ENCODE data around the gene ARMC12. TPM values are rescaled to one million over a fixed set of nuclear protein-coding genes. Genes with fewer than 3 reads are reported as not detected.

Gene ARMC12
- total and polyA plus RNA-seq, 2 of the 13 experiments (the other 11 are each of a cell fraction or from before 2014, with no cell fraction given), result 1.3 TPM; not detected in 1

DNA sequence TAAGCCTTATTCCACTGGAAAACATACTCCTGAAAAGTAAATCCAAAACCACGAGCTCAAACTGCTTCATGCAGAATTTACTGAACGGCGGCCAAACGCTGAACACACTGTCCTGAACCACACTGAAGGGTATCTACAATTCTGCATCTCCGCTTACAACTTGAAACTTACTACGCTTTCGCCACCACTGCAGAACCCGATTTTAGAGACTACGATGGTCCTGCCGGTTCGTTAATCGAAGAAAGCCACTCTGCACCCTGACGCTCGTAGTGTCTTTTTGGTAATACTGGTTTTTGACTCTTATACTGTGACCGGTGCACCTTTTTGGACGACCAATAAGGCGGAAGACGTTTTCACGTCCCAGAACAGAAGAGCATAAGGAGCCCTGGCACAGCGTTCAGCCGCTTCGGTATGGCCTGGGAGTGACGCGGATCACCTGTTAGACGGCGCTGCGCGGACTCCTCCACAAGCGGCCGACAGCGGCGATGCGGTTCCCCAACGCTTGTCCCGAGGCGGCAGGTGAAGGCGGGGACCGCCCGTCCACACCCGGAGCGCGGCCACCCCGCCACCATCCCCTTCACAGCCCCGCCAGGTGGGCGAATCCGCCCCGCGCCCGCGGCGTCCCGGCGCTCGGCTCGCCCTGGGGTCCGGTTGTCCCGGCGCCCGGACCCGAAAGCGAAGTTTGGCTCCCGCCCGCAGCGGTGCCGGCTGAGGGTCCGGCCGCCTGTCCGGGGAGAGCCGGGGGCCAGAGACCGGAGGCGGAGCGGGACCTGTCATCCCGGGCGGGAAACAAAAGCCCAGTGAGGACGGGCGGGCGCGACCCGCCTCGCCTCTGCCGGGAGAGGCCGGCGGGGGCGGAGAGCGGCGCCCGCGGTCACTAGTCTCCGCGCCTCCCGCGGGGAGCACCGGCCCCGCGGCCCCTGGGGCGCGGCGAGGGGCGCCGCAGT, 48.9 kb upstream of the ARMC12 start (continued):
- TF ChIP-seq, protein P1, sequence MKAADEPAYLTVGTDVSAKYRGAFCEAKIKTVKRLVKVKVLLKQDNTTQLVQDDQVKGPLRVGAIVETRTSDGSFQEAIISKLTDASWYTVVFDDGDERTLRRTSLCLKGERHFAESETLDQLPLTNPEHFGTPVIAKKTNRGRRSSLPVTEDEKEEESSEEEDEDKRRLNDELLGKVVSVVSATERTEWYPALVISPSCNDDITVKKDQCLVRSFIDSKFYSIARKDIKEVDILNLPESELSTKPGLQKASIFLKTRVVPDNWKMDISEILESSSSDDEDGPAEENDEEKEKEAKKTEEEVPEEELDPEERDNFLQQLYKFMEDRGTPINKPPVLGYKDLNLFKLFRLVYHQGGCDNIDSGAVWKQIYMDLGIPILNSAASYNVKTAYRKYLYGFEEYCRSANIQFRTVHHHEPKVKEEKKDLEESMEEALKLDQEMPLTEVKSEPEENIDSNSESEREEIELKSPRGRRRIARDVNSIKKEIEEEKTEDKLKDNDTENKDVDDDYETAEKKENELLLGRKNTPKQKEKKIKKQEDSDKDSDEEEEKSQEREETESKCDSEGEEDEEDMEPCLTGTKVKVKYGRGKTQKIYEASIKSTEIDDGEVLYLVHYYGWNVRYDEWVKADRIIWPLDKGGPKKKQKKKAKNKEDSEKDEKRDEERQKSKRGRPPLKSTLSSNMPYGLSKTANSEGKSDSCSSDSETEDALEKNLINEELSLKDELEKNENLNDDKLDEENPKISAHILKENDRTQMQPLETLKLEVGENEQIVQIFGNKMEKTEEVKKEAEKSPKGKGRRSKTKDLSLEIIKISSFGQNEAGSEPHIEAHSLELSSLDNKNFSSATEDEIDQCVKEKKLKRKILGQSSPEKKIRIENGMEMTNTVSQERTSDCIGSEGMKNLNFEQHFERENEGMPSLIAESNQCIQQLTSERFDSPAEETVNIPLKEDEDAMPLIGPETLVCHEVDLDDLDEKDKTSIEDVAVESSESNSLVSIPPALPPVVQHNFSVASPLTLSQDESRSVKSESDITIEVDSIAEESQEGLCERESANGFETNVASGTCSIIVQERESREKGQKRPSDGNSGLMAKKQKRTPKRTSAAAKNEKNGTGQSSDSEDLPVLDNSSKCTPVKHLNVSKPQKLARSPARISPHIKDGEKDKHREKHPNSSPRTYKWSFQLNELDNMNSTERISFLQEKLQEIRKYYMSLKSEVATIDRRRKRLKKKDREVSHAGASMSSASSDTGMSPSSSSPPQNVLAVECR (CRISPR knock-in tag; IDR thresholded peaks at IDR 0.05; ENCODE audit: borderline replicate concordance), result peak; percentile 65; the same call in 1 of the 2 replicates
- TF ChIP-seq, protein P2, sequence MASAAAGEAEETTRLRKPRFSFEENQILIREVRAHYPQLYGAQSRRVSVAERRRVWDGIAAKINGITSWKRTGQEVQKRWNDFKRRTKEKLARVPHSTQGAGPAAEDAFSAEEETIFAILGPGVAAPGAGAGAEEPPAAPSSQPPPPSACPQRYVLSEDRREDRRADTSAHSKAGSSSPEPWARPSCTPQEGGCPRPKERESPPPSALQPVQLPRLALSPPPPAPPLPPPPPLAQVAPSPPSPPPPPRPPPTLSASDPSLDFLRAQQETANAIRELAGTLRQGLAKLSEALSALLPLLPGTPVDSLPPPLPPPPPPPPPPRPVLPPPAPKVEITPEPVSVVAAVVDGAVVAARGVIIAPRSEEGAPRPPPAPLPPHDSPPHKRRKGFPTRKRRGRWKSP (CRISPR knock-in tag; IDR thresholded peaks at IDR 0.05), result no peak
- no peak for TF ChIP-seq SRF (IDR thresholded peaks at IDR 0.05; ENCODE audit: low read depth, low read length)
- no peak for TF ChIP-seq MAZ (IDR thresholded peaks at IDR 0.05; ENCODE audit: borderline replicate concordance, low read depth, low read length)
- TF ChIP-seq MAZ (CRISPR knock-in tag; IDR thresholded peaks at IDR 0.05; ENCODE audit: low read depth), result no peak
- TF ChIP-seq MEF2D (CRISPR knock-in tag; IDR thresholded peaks at IDR 0.05), result no peak
- no peak for TF ChIP-seq AHR (CRISPR knock-in tag; IDR thresholded peaks at IDR 0.05)
- TF ChIP-seq FOSL2 (CRISPR knock-in tag; IDR thresholded peaks at IDR 0.05), result peak; percentile 29; the same call in 1 of the 2 replicates
- TF ChIP-seq PRPF4 (IDR thresholded peaks at IDR 0.05; ENCODE audit: low read depth, low read length, poor library complexity, severe bottlenecking), result no peak
- peak; percentile 75 for TF ChIP-seq HNRNPLL (IDR thresholded peaks at IDR 0.05; ENCODE audit: low read depth, low read length, poor library complexity, severe bottlenecking)
- TF ChIP-seq, protein P3, sequence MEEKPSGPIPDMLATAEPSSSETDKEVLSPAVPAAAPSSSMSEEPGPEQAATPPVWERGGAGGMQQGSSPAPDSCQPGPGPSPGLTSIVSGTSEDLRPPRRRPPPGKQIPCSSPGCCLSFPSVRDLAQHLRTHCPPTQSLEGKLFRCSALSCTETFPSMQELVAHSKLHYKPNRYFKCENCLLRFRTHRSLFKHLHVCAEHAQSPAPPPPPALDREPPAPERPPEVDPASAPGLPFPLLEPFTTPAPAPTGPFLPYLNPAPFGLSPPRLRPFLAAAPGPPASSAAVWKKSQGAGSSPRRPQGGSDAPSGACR (CRISPR knock-in tag; IDR thresholded peaks at IDR 0.05), result 0 out of 2 replicates have a peak, but pooled peaks have one; percentile 61
- no peak for TF ChIP-seq ZNF75D (CRISPR knock-in tag; IDR thresholded peaks at IDR 0.05; ENCODE audit: borderline replicate concordance)
- TF ChIP-seq ZNF3 (CRISPR knock-in tag; IDR thresholded peaks at IDR 0.05), result no peak
- TF ChIP-seq ZNF329 (CRISPR knock-in tag; IDR thresholded peaks at IDR 0.05; ENCODE audit: low read depth), result no peak
- TF ChIP-seq ZFP36 (IDR thresholded peaks at IDR 0.05; ENCODE audit: borderline replicate concordance, low read depth, low read length, partially characterized antibody), result no peak
- no peak; the same call in 1 of the 2 replicates for TF ChIP-seq ZNF12 (CRISPR knock-in tag; IDR thresholded peaks at IDR 0.05)
- TF ChIP-seq ZSCAN31 (CRISPR knock-in tag; IDR thresholded peaks at IDR 0.05; ENCODE audit: low read depth), result peak; percentile 11; the same call in 1 of the 2 replicates
- TF ChIP-seq, protein P4, sequence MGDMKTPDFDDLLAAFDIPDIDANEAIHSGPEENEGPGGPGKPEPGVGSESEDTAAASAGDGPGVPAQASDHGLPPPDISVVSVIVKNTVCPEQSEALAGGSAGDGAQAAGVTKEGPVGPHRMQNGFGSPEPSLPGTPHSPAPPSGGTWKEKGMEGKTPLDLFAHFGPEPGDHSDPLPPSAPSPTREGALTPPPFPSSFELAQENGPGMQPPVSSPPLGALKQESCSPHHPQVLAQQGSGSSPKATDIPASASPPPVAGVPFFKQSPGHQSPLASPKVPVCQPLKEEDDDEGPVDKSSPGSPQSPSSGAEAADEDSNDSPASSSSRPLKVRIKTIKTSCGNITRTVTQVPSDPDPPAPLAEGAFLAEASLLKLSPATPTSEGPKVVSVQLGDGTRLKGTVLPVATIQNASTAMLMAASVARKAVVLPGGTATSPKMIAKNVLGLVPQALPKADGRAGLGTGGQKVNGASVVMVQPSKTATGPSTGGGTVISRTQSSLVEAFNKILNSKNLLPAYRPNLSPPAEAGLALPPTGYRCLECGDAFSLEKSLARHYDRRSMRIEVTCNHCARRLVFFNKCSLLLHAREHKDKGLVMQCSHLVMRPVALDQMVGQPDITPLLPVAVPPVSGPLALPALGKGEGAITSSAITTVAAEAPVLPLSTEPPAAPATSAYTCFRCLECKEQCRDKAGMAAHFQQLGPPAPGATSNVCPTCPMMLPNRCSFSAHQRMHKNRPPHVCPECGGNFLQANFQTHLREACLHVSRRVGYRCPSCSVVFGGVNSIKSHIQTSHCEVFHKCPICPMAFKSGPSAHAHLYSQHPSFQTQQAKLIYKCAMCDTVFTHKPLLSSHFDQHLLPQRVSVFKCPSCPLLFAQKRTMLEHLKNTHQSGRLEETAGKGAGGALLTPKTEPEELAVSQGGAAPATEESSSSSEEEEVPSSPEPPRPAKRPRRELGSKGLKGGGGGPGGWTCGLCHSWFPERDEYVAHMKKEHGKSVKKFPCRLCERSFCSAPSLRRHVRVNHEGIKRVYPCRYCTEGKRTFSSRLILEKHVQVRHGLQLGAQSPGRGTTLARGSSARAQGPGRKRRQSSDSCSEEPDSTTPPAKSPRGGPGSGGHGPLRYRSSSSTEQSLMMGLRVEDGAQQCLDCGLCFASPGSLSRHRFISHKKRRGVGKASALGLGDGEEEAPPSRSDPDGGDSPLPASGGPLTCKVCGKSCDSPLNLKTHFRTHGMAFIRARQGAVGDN (CRISPR knock-in tag; IDR thresholded peaks at IDR 0.05), result peak; percentile 73

Data from HepG2 (cell line).